AG04450 (cell line): Measurements from ENCODE around the gene EMD. TPM values are rescaled to one million over a fixed set of nuclear protein-coding genes. Genes with fewer than 3 reads are reported as not detected.

Source experiments
- CTCF ChIA-PET: fragments of 300-600, 350-600 bp; formaldehyde crosslinking; extraction: SDS; loops from one replicate; lab custom pipeline; 2022; ENCODE audit warnings: antibody characterized with exemption, inconsistent platforms; lab: Charles Lee
- POLR2A ChIA-PET: fragments of 350-600 bp; formaldehyde crosslinking; extraction: SDS; loops from one replicate; lab custom pipeline; 2021; ENCODE audit warnings: antibody characterized with exemption, inconsistent platforms; lab: Yijun Ruan, JAX
- DNase-seq: peaks from one replicate; pipeline ENCODE4 v3.0.0-alpha.2; 2011; ENCODE audit warnings: low read depth, low spot score
- H3K27ac ChIP-seq: one replicate; pipeline ENCODE4 v1.5.1; 2012; ENCODE audit warnings: low read depth, low read length, control low read depth
- H3K27me3 ChIP-seq: one replicate; pipeline ENCODE4 v1.6.0; 2012; ENCODE audit warnings: low read length; ENCODE audit not compliant: control insufficient read depth, insufficient read depth
- H3K4me3 ChIP-seq: 2 replicates; pipeline ENCODE4 v1.5.1; 2011; ENCODE audit warnings: mild to moderate bottlenecking, low read depth, low read length, control low read depth
- H3K9me3 ChIP-seq: 2 replicates; pipeline ENCODE4 v1.5.1; 2012; ENCODE audit warnings: low read length; ENCODE audit not compliant: control insufficient read depth, insufficient read depth
- polyA plus RNA-seq: library from polyadenylated mRNA; depleted of rRNA; stranded (reverse); fragments of >200 nt; gene quantifications from 2 replicates; pipeline ENCODE4 v1.2.3, GENCODE V29; 2011
- TF ChIP-seq, protein P1 (sequence below): IDR thresholded peaks from 2 replicates; pipeline ENCODE4 v1.5.1; 2011; ENCODE audit warnings: low read depth, low read length, control low read depth, inconsistent platforms

Gene EMD
- polyA plus RNA-seq, 1 experiment, result 30.2 TPM

DNA sequence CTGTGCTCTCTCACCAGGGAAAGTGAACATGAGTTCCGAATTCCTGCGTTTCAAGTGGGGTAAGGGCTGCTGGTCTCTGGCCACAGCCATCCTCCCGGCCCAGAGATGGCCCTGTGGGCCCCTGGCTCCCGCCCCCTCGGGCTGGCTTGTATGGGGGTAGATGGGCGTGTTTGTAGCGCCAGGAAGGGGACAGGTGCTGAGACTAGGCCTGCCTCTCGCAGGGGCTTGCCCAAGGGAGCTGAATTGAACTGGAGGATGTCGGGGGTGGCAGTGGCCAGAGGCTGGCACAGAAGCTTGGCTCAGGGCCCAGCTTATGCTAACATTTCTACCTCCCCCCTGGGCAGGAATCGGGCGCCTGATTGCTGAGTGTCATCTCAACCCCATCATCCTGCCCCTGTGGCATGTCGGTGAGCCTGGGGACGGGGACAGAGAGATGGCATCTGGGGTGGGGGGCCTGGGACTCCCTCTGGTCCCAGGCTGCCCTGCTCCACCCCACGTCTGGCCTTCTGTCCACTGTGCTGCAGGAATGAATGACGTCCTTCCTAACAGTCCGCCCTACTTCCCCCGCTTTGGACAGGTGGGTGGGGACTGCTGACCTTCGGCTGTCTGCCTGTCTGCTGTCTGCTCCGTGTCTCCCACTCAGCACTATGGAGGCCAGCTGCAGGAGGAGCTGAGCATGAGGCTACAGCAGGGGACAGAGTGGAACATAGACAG is 40.8 kb downstream of the EMD start:
- TF ChIP-seq, protein P1, sequence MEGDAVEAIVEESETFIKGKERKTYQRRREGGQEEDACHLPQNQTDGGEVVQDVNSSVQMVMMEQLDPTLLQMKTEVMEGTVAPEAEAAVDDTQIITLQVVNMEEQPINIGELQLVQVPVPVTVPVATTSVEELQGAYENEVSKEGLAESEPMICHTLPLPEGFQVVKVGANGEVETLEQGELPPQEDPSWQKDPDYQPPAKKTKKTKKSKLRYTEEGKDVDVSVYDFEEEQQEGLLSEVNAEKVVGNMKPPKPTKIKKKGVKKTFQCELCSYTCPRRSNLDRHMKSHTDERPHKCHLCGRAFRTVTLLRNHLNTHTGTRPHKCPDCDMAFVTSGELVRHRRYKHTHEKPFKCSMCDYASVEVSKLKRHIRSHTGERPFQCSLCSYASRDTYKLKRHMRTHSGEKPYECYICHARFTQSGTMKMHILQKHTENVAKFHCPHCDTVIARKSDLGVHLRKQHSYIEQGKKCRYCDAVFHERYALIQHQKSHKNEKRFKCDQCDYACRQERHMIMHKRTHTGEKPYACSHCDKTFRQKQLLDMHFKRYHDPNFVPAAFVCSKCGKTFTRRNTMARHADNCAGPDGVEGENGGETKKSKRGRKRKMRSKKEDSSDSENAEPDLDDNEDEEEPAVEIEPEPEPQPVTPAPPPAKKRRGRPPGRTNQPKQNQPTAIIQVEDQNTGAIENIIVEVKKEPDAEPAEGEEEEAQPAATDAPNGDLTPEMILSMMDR, result no peak
- ChIA-PET CTCF (no interaction called here), POLR2A (no interaction called here)

DNA sequence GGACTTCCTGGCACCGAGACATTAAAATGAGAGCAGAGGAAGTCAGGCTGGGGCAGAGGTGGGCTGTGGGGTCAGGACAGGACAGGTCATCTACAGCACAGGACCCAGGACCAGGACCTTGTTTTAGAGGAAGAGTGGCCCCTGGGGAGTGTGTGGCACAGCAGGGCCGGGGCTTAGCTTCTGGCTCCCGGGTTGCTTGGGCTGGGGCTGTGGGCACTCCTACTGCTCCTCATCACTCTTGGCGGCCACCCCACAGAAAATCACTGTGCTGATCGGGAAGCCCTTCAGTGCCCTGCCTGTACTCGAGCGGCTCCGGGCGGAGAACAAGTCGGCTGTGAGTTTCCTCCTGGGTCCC is 41.3 kb downstream of the EMD start:
- Histone ChIP-seq H3K27me3 (no peaks in the 10 kb centered on the region), H3K4me3 (no peak overlapping the region), H3K27ac (no peak overlapping the region), H3K9me3 (no peaks in the 10 kb centered on the region)
- TF ChIP-seq, protein P1, result no peak
- CTCF ChIA-PET, result no interaction called here
- POLR2A ChIA-PET, result no interaction called here
- no peak for DNase-seq

More for the DNA sequence above, 40.8 kb downstream of the EMD start:
- H3K9me3 ChIP-seq, result no peaks in the 10 kb centered on the region
- H3K27me3 ChIP-seq, result no peaks in the 10 kb centered on the region
- H3K27ac ChIP-seq, result no peak overlapping the region
- DNase-seq, result no peak
- H3K4me3 ChIP-seq, result no peak overlapping the region

DNA sequence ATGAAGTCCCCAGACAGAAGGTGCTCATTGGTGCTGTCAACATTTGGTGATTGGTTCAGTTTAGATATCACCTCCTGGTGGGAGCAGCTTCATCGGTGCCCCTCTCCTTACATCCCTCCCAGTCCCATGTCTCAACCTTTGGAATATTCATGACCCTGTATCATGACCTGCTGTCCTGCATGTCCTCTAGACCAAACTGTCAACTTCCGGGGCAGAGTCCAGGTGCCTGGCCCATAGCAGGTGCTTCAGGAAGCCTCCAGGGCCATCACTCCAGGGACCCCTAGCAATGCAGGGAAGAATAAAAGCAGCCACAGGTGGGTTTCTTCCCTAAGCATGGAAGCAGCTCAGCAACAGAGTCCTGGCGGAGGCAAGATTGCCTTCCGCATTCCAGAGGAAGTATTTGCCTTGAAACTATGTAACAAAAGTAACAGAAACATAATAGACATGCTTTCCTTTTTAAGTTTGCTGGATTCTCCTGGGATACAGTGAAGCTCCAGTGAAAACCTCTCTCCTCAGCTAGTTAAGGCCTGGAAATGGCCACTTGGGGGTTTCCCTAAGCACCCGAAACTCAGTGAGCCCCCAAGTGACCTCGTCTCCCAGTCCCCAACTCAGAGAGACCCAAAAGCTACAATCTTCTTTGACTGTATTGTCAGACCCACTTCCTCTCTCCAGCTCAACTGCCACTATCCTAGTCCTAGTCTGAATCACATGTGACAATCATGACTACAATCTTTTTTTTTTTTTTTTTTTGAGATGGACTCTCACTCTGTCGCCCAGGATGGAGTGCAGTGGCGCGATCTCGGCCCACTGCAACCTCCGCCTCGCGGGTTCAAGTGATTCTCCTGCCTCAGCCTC is 48.0 kb downstream of the EMD start:
- POLR2A ChIA-PET, result interaction anchor here (1.5 kb wide), 1 partner anchor 32 kb away, joined by 3 read pairs; no protein-coding TSS in a partner anchor
- Histone ChIP-seq H3K27ac (no peak overlapping the region), H3K4me3 (no peak overlapping the region), H3K9me3 (no peaks in the 10 kb centered on the region), H3K27me3 (no peaks in the 10 kb centered on the region)
- CTCF ChIA-PET, result no interaction called here
- TF ChIP-seq, protein P1, result no peak
- DNase-seq, result no peak

DNA sequence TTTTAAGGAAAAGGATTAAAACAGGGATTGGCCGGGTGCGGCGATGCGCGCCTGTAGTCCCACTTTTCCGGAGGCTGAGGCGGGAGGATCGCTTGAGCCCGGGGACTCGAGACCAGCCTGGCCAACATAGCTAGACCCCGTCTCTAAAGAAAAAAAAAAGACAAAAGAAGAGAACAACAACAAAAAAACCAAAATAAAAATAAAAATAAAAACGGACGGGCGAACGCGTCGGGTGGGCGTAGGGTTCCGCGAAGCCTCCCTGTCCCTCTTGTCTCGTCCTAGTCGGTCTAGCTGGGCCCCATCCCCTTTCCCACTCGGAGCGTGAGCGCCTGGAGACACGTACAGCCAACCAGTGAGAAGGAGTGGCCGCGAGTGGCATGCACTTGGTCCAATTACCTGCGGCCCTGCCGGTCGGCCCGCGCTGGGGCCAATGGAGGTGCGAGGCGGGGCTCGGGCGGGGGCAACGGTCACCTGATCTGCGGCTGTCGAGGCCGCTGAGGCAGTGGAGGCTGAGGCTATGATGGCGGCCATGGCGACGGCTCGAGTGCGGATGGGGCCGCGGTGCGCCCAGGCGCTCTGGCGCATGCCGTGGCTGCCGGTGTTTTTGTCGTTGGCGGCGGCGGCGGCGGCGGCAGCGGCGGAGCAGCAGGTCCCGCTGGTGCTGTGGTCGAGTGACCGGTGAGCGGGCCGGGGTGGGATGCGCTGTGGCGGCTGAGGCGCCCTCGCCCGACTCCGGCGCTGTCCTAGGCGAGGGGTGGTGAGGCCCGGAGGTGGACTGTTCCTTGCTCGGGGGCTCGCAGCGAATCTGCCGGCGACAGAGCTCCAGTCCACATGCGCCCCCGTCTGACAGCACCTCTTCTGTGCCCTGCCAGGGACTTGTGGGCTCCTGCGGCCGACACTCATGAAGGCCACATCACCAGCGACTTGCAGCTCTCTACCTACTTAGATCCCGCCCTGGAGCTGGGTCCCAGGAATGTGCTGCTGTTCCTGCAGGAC is 49.4 kb downstream of the EMD start, which contains the start of gene ATP6AP1:
Gene ATP6AP1, plus strand, starts transcription at position 502 of the 996 bp plus-strand sequence. Its CDS starts 16 bp downstream, at position 518.
- ChIA-PET POLR2A (interaction anchor here (1.1 to 1.5 kb wide), 4 partner anchors 18 to 62 kb away, joined by 3 to 5 read pairs (median 4); partner anchors contain the start of genes RPL10, SLC10A3 and TAFAZZIN), CTCF (interaction anchor here (0.9 kb wide), 1 partner anchor 98 kb away, joined by 3 read pairs; no protein-coding TSS in a partner anchor)
- Histone ChIP-seq H3K27me3 (no peaks in the 10 kb centered on the region), H3K9me3 (no peaks in the 10 kb centered on the region), H3K4me3 (peak within 1 kb of the TSS; percentile 71), H3K27ac (no peak within 1 kb of the TSS)
- TF ChIP-seq, protein P1, result no peak
- peak; percentile 82 for DNase-seq
